Measurements from ENCODE around the gene ZFHX2. TPM values are rescaled to one million over a fixed set of nuclear protein-coding genes. Genes with fewer than 3 reads are reported as not detected.

The ZFHX2 gene
- total RNA-seq, 1 donor from 2014 or later = 27.3 TPM

GRCh38 chr14:23521785-23522640, 29.6 kb downstream of the ZFHX2 start:
- peaks cover 20% of the 10 kb centered on the region for H3K36me3 Mint-ChIP-seq (ENCODE audit: low read depth, unreplicated experiment)
- H3K9me3 ChIP-seq (ENCODE audit: insufficient read depth, low read depth, low read length) = no peaks in the 10 kb centered on the region
- no peak overlapping the region for H3K27ac Mint-ChIP-seq (ENCODE audit: unreplicated experiment)
- H3K4me1 ChIP-seq (ENCODE audit: insufficient read depth, low read length) = no peaks in the 10 kb centered on the region
- no peak overlapping the region for H2AFZ ChIP-seq (ENCODE audit: low read depth, low read length)
- H3K36me3 ChIP-seq (ENCODE audit: insufficient read depth, low read length) = no peaks in the 10 kb centered on the region
- H4K20me1 ChIP-seq (ENCODE audit: insufficient read depth, low read length) = no peaks in the 10 kb centered on the region
- H3K79me2 ChIP-seq (ENCODE audit: insufficient read depth, low read length) = no peaks in the 10 kb centered on the region
- H3K4me3 Mint-ChIP-seq (ENCODE audit: unreplicated experiment) = no peak overlapping the region
- H3K9ac ChIP-seq (ENCODE audit: low read length) = no peak overlapping the region
- peaks cover 2% of the 10 kb centered on the region for H3K9me3 Mint-ChIP-seq (ENCODE audit: unreplicated experiment)
- DNase-seq (ENCODE audit: low read depth) = no peak
- no peak overlapping the region for H3K27ac ChIP-seq (ENCODE audit: low read depth, low read length)
- no peak overlapping the region for H3K4me3 ChIP-seq (ENCODE audit: insufficient read depth, low read depth, low read length)
- H3K27me3 Mint-ChIP-seq (ENCODE audit: low read depth, unreplicated experiment) = no peaks in the 10 kb centered on the region
- H3K4me2 ChIP-seq (ENCODE audit: low read length) = no peak overlapping the region
- H3K4me1 Mint-ChIP-seq (ENCODE audit: low read depth, unreplicated experiment) = peaks cover 18% of the 10 kb centered on the region
- FAIRE-seq = no peak
- TF ChIP-seq CTCF (IDR thresholded peaks at IDR 0.05; ENCODE audit: insufficient read depth, low read depth, low read length) = no peak
- no peak for TF ChIP-seq EZH2 (IDR thresholded peaks at IDR 0.05; ENCODE audit: insufficient read depth, low read length)
- no peaks in the 10 kb centered on the region for H3K27me3 ChIP-seq (ENCODE audit: insufficient read depth, low read length)

- no peak overlapping the region for H3K4me3 Mint-ChIP-seq (ENCODE audit: unreplicated experiment)
- H3K27ac ChIP-seq (ENCODE audit: low read depth, low read length) = no peak overlapping the region
- no peak for DNase-seq (ENCODE audit: low read depth)
- no peaks in the 10 kb centered on the region for H3K27me3 Mint-ChIP-seq (ENCODE audit: low read depth, unreplicated experiment)
- H3K4me2 ChIP-seq (ENCODE audit: low read length) = no peak overlapping the region
- H3K9me3 Mint-ChIP-seq (ENCODE audit: unreplicated experiment) = peaks cover 3% of the 10 kb centered on the region
- no peak overlapping the region for H3K9ac ChIP-seq (ENCODE audit: low read length)
- H3K4me1 ChIP-seq (ENCODE audit: insufficient read depth, low read length) = no peaks in the 10 kb centered on the region
- H3K36me3 Mint-ChIP-seq (ENCODE audit: low read depth, unreplicated experiment) = peaks cover 13% of the 10 kb centered on the region
- H4K20me1 ChIP-seq (ENCODE audit: insufficient read depth, low read length) = no peaks in the 10 kb centered on the region
- no peaks in the 10 kb centered on the region for H3K9me3 ChIP-seq (ENCODE audit: insufficient read depth, low read depth, low read length)
- no peak for TF ChIP-seq EZH2 (IDR thresholded peaks at IDR 0.05; ENCODE audit: insufficient read depth, low read length)
- no peak for TF ChIP-seq CTCF (IDR thresholded peaks at IDR 0.05; ENCODE audit: insufficient read depth, low read depth, low read length)
- H3K79me2 ChIP-seq (ENCODE audit: insufficient read depth, low read length) = no peaks in the 10 kb centered on the region
- no peak for FAIRE-seq
- H3K4me3 ChIP-seq (ENCODE audit: insufficient read depth, low read depth, low read length) = no peak overlapping the region
- H3K4me1 Mint-ChIP-seq (ENCODE audit: low read depth, unreplicated experiment) = peaks cover 18% of the 10 kb centered on the region
- H2AFZ ChIP-seq (ENCODE audit: low read depth, low read length) = no peak overlapping the region
- H3K27me3 ChIP-seq (ENCODE audit: insufficient read depth, low read length) = no peaks in the 10 kb centered on the region
- no peaks in the 10 kb centered on the region for H3K36me3 ChIP-seq (ENCODE audit: insufficient read depth, low read length)
- H3K27ac Mint-ChIP-seq (ENCODE audit: unreplicated experiment) = peak overlapping the region; percentile 79
Observed at GRCh38 chr14:23520899-23521533, 30.5 kb downstream of the ZFHX2 start.

Data from astrocyte (in vitro differentiated cells and primary cell).